ENCODE data around the gene OTP.
"Not testable (repeated sequence)": the region's sequence is repeated elsewhere in the genome, so short reads cannot be mapped to it uniquely, and the experiment has no call there.

Gene OTP

GRCh38 chr5:77599679-77600078, 38.8 kb downstream of the OTP start:
- DNase-seq = no peak

- no peak for DNase-seq
Measured at GRCh38 chr5:77590347-77590746, 48.2 kb downstream of the OTP start.

- no peak for DNase-seq
Measured at GRCh38 chr5:77588175-77588574, 50.3 kb downstream of the OTP start.

- no peak for DNase-seq
Measured at GRCh38 chr5:77586101-77586500, 52.4 kb downstream of the OTP start.

- DNase-seq = not testable (repeated sequence)
Measured at GRCh38 chr5:77582143-77582542, 56.4 kb downstream of the OTP start.
